Esophagus squamous epithelium (tissue), 4 donors: ENCODE results near the gene RPL7A.

Experiments used
- POLR2A ChIP-seq, 4 donors: fragments of 450-650 bp; IDR thresholded peaks; one replicate each; pipeline ENCODE4 v1.6.1; 2017; ENCODE audit warnings: antibody characterized with exemption in 4 of 4, mild to moderate bottlenecking in 4 of 4, moderate library complexity in 3 of 4
- TF ChIP-seq, protein P1 (sequence below), 6 experiments: fragments of 450-650 bp in 4 of 6; fragments of 200-600 bp in 2 of 6; sonication (generic) in 2 of 6; IDR thresholded peaks; one replicate each; pipeline ENCODE4 v1.5.1; 2016 to 2019; ENCODE audit warnings: antibody characterized with exemption in 6 of 6, mild to moderate bottlenecking in 4 of 6, moderate library complexity in 4 of 6

DNA sequence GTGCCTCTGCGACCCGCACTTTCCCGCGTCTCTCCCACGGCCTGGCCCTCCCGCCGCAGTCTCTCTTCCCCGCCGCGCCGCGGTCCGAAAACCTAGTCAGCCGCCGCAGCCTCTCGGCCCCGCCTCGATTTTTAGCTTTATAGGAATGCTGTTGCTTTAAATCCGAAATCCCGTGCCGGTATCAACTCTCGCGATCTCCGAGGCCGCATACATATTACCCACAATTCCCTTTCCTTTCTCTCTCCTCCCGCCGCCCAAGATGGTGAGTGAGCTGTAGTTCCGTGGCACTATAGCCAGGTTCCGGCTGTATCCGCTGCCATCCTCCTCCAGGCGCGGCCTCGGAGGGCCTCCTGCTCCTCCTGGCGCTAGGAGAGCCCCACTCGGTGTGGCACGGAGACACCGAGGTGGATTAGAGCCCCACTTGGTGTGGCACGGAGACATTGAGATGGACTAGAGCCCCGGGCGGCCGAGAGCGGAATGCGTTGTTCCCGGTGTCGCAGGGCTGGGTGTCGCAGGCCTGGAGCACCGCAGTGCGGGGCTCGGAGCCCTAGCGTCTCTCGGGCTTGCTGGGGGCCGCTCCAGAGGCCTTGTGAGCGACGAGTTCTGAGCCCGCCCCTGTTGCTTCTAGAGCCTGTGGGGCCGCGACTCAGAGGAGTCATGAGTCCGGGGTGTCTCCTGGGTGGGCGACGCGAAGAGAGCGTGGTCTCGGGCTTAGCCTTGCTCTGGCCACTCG, at the start of gene RPL7A, which contains the start of gene MED22:
- TF ChIP-seq, protein P1, sequence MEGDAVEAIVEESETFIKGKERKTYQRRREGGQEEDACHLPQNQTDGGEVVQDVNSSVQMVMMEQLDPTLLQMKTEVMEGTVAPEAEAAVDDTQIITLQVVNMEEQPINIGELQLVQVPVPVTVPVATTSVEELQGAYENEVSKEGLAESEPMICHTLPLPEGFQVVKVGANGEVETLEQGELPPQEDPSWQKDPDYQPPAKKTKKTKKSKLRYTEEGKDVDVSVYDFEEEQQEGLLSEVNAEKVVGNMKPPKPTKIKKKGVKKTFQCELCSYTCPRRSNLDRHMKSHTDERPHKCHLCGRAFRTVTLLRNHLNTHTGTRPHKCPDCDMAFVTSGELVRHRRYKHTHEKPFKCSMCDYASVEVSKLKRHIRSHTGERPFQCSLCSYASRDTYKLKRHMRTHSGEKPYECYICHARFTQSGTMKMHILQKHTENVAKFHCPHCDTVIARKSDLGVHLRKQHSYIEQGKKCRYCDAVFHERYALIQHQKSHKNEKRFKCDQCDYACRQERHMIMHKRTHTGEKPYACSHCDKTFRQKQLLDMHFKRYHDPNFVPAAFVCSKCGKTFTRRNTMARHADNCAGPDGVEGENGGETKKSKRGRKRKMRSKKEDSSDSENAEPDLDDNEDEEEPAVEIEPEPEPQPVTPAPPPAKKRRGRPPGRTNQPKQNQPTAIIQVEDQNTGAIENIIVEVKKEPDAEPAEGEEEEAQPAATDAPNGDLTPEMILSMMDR (IDR thresholded peaks at IDR 0.05): peak in 2 of 6 experiments; percentile 5 to 53
- peak in 3 of 4 donors; percentile 70 to 89 (median 89) for TF ChIP-seq POLR2A (IDR thresholded peaks at IDR 0.05)
